WTC11 (cell line): Measurements from ENCODE around the gene HBE1.

Experiments
- CTCF ChIP-seq: fragments of 200-600 bp; IDR thresholded peaks from 2 replicates; pipeline ENCODE4 v1.8.0; 2022; ENCODE audit warnings: antibody characterized with exemption
- ETV6 ChIP-seq: sonication (generic); formaldehyde crosslinking; IDR thresholded peaks from 2 replicates; pipeline ENCODE4 v1.8.1; 2022; ENCODE audit warnings: mild to moderate bottlenecking, missing genetic modification reagents
- FOXP4 ChIP-seq: sonication (generic); formaldehyde crosslinking; IDR thresholded peaks from 2 replicates; pipeline ENCODE4 v1.8.0; 2022; ENCODE audit warnings: mild to moderate bottlenecking, missing genetic modification reagents
- TP53 ChIP-seq: sonication (generic); formaldehyde crosslinking; IDR thresholded peaks from 2 replicates; pipeline ENCODE4 v1.8.1; 2023; ENCODE audit warnings: mild to moderate bottlenecking, missing genetic modification reagents
- ZBTB21 ChIP-seq: sonication (generic); formaldehyde crosslinking; IDR thresholded peaks from 2 replicates; pipeline ENCODE4 v1.8.1; 2023; ENCODE audit warnings: mild to moderate bottlenecking, missing genetic modification reagents, borderline replicate concordance
- ZSCAN18 ChIP-seq: fragments of 250-450 bp; sonication (Bioruptor Pico); IDR thresholded peaks from 2 replicates; pipeline ENCODE4 v2.1.2; 2022; ENCODE audit warnings: mild to moderate bottlenecking, moderate library complexity
- TF ChIP-seq, protein P1 (sequence below): sonication (generic); formaldehyde crosslinking; IDR thresholded peaks from 2 replicates; pipeline ENCODE4 v1.8.1; 2023; ENCODE audit warnings: mild to moderate bottlenecking, missing genetic modification reagents, borderline replicate concordance

DNA sequence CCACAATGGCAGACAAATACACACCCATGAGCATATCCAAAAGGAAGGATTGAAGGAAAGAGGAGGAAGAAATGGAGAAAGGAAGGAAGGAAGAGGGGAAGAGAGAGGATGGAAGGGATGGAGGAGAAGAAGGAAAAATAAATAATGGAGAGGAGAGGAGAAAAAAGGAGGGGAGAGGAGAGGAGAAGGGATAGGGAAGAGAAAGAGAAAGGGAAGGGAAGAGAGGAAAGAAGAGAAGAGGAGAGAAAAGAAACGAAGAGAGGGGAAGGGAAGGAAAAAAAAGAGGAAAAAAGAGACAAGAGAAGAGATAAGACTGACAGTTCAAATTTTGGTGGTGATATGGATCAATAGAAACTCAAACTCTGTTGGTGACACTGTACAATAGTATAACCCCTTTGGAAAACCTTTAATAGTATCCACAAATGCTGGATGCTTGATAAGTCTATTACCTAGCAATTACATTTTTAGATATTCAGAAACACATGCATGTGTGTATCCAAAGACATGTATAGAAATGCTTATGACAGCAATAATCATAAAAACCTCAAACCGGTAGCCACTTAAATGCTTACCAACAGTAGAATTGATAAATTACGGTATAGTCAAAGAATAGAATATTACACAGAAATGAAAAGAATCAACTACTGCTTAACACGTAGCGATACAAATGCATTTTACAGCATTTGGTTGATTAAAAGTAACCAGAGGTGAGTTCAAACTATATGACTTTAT lies 34.2 kb downstream of the HBE1 start:
- TF ChIP-seq, protein P1, sequence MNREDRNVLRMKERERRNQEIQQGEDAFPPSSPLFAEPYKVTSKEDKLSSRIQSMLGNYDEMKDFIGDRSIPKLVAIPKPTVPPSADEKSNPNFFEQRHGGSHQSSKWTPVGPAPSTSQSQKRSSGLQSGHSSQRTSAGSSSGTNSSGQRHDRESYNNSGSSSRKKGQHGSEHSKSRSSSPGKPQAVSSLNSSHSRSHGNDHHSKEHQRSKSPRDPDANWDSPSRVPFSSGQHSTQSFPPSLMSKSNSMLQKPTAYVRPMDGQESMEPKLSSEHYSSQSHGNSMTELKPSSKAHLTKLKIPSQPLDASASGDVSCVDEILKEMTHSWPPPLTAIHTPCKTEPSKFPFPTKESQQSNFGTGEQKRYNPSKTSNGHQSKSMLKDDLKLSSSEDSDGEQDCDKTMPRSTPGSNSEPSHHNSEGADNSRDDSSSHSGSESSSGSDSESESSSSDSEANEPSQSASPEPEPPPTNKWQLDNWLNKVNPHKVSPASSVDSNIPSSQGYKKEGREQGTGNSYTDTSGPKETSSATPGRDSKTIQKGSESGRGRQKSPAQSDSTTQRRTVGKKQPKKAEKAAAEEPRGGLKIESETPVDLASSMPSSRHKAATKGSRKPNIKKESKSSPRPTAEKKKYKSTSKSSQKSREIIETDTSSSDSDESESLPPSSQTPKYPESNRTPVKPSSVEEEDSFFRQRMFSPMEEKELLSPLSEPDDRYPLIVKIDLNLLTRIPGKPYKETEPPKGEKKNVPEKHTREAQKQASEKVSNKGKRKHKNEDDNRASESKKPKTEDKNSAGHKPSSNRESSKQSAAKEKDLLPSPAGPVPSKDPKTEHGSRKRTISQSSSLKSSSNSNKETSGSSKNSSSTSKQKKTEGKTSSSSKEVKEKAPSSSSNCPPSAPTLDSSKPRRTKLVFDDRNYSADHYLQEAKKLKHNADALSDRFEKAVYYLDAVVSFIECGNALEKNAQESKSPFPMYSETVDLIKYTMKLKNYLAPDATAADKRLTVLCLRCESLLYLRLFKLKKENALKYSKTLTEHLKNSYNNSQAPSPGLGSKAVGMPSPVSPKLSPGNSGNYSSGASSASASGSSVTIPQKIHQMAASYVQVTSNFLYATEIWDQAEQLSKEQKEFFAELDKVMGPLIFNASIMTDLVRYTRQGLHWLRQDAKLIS (CRISPR knock-in tag) = no peak
- no peak for TF ChIP-seq ETV6 (CRISPR knock-in tag)
- TF ChIP-seq TP53 (CRISPR knock-in tag) = no peak
- no peak for TF ChIP-seq CTCF
- TF ChIP-seq ZSCAN18 (CRISPR knock-in tag) = no peak
- no peak for TF ChIP-seq ZBTB21 (CRISPR knock-in tag)
- TF ChIP-seq FOXP4 = no peak
